ENCODE results near the gene ZFP1. TPM values are rescaled to one million over a fixed set of nuclear protein-coding genes. Genes with fewer than 3 reads are reported as not detected.
A peak's percentile ranks its signal among the peaks of the same experiment; 100 is the strongest.

The ZFP1 gene
- total RNA-seq, 1 experiment from 2014 or later, result 15.3 TPM

- WGBS (ENCODE audit: extremely low coverage, insufficient read length, low lambda C conversion rate), result no CpG with 5 or more reads among the region's 24 CpGs
- TF ChIP-seq CTCF (conservative IDR thresholded peaks at IDR 0.05), result no peak
- Histone ChIP-seq H4K20me1 (ENCODE audit: control insufficient read depth, insufficient read depth, insufficient read length) (no peaks in the 10 kb centered on the region), H3K4me1 (ENCODE audit: insufficient read depth, low read length) (no peaks in the 10 kb centered on the region), H2BK15ac (ENCODE audit: low read depth, low read length) (no peak within 1 kb of the TSS), H3K9ac (ENCODE audit: extremely low read depth, insufficient read length, low read length) (no peak within 1 kb of the TSS), H3T11ph (ENCODE audit: low read length) (no peak within 1 kb of the TSS), H3K27me3 (ENCODE audit: insufficient read depth, low read length) (no peaks in the 10 kb centered on the region), H4K8ac (replicated peaks; ENCODE audit: insufficient read length, low read depth, low read length) (no peak within 1 kb of the TSS), H3K23me2 (ENCODE audit: insufficient read length, low read depth, low read length, poor library complexity, severe bottlenecking) (no peaks in the 10 kb centered on the region), H3K18ac (ENCODE audit: insufficient read length, low read depth, low read length) (no peak within 1 kb of the TSS), H2BK12ac (ENCODE audit: insufficient read length, low read depth, low read length) (no peak within 1 kb of the TSS), H2BK120ac (ENCODE audit: low read depth, low read length, poor library complexity, severe bottlenecking) (no peak within 1 kb of the TSS), H2BK20ac (ENCODE audit: low read depth, low read length, poor library complexity, severe bottlenecking) (no peak within 1 kb of the TSS), H3K79me1 (ENCODE audit: insufficient read depth, low read depth, low read length, poor library complexity, severe bottlenecking) (no peaks in the 10 kb centered on the region), H3K4me2 (ENCODE audit: insufficient read depth, insufficient read length, low read length) (no peak within 1 kb of the TSS), H3K4ac (ENCODE audit: low read depth, low read length) (no peak within 1 kb of the TSS), H2AK5ac (ENCODE audit: insufficient read length, low read length) (no peak within 1 kb of the TSS), H2AFZ (ENCODE audit: low read length) (no peak within 1 kb of the TSS), H3K27ac (ENCODE audit: insufficient read length, low read depth, low read length) (no peak within 1 kb of the TSS), H3K14ac (ENCODE audit: insufficient read depth, low read length) (peak within 1 kb of the TSS; percentile 35; the same call in 1 of the 2 replicates), H3K9me3 (ENCODE audit: control insufficient read depth, low read depth, low read length) (no peaks in the 10 kb centered on the region), H4K91ac (ENCODE audit: insufficient read length, low read depth, low read length) (no peak within 1 kb of the TSS), H2BK5ac (ENCODE audit: insufficient read length, low read length) (no peak within 1 kb of the TSS), H3K23ac (ENCODE audit: insufficient read length, low read depth, low read length) (no peak within 1 kb of the TSS), H3K56ac (ENCODE audit: insufficient read length, low read depth, low read length) (no peak within 1 kb of the TSS), H4K5ac (ENCODE audit: insufficient read length, low read depth, low read length) (no peak within 1 kb of the TSS), H3K79me2 (ENCODE audit: insufficient read depth, low read length) (no peaks in the 10 kb centered on the region)
- Mint-ChIP-seq H3K4me1 (peaks cover 3 to 9% of the 10 kb centered on the region in 2 experiments; a peak in 3 of 4 replicates), H3K9me3 (no peaks in the 10 kb centered on the region), H3K36me3 (ENCODE audit: insufficient read depth in 1 of 3, low read depth in 3 of 3) (no peaks in the 10 kb centered on the region), H3K4me3 (no peak within 1 kb of the TSS), H3K27ac (no peak within 1 kb of the TSS; a peak in 1 of 7 replicates), H3K27me3 (ENCODE audit: low read depth) (no peaks in the 10 kb centered on the region)
- DNase-seq, result no peak
Observed at GRCh38 chr16:75206749-75207451, 58.6 kb downstream of the ZFP1 start, which contains the start of gene CTRB2. CTRB2 (minus strand) TSS chr16:75207161; CDS start chr16:75207141, 20 bp downstream.
